OCI-LY3 (cell line): Measurements from ENCODE around the gene SHISA3.

Experiments used
- H2AFZ ChIP-seq: fragments of 200-600, 300-600 bp; shearing (Covaris generic); 2 replicates; pipeline ENCODE4 v1.6.0; 2014; ENCODE audit warnings: antibody characterized with exemption, low read depth, low read length
- H3K27ac ChIP-seq: fragments of 200-600, 300-600 bp; sonication (generic); 2 replicates; pipeline ENCODE4 v1.5.1; 2014; ENCODE audit warnings: mild to moderate bottlenecking, low read length, moderate library complexity, mixed read lengths
- H3K27me3 ChIP-seq: fragments of 200-600, 300-600 bp; sonication (generic); 2 replicates; pipeline ENCODE4 v1.6.1; 2014; ENCODE audit warnings: low read depth, low read length, mixed read lengths
- H3K36me3 ChIP-seq: fragments of 200-600, 300-600 bp; sonication (generic); replicated peaks from 2 replicates; pipeline ENCODE3; 2014; ENCODE audit warnings: low read depth, low read length, mixed read lengths
- H3K4me1 ChIP-seq: fragments of 300-600, 200-600 bp; sonication (generic); 2 replicates; pipeline ENCODE4 v1.6.1; 2014; ENCODE audit warnings: low read length, mixed read lengths
- H3K4me2 ChIP-seq: fragments of 200-600, 300-600 bp; sonication (generic); 2 replicates; pipeline ENCODE4 v1.6.1; 2014; ENCODE audit warnings: low read length, mixed read lengths
- H3K4me3 ChIP-seq: fragments of 300-600, 200-600 bp; sonication (generic); 2 replicates; pipeline ENCODE4 v1.5.1; 2014; ENCODE audit warnings: antibody characterized with exemption, mild to moderate bottlenecking, low read length, moderate library complexity
- H3K79me2 ChIP-seq: fragments of 300-600, 200-600 bp; shearing (Covaris generic); 2 replicates; pipeline ENCODE4 v1.6.1; 2014; ENCODE audit warnings: mild to moderate bottlenecking, low read length, mixed read lengths
- H3K9ac ChIP-seq: fragments of 300-600, 200-600 bp; shearing (Covaris generic); 2 replicates; pipeline ENCODE4 v1.6.0; 2014; ENCODE audit warnings: mild to moderate bottlenecking, low read length, moderate library complexity
- H3K9me3 ChIP-seq: fragments of 200-600, 300-600 bp; shearing (Covaris generic); 2 replicates; pipeline ENCODE4 v1.6.1; 2014; ENCODE audit warnings: low read length, mixed read lengths; ENCODE audit not compliant: insufficient read depth
- H4K20me1 ChIP-seq: fragments of 200-600, 300-600 bp; sonication (generic); 2 replicates; pipeline ENCODE4 v1.6.1; 2016; ENCODE audit warnings: low read length, mixed read lengths; ENCODE audit not compliant: insufficient read depth
- EZH2phosphoT487 ChIP-seq: fragments of 200-600 bp; shearing (Covaris generic); IDR thresholded peaks from 2 replicates; pipeline ENCODE4 v1.6.1; 2018; ENCODE audit warnings: antibody characterized with exemption, mixed run types, low read depth
- TF ChIP-seq, protein P1 (sequence below): fragments of 200-600, 300-600 bp; sonication (generic); IDR thresholded peaks from 2 replicates; pipeline ENCODE4 v1.5.1; 2014; ENCODE audit warnings: antibody characterized with exemption, low read length, low read depth

SHISA3 gene

GRCh38 chr4:42396361-42396751 lies 932 bp upstream of the SHISA3 start:
- Histone ChIP-seq H3K27ac (no peak overlapping the region), H2AFZ (no peak overlapping the region), H3K27me3 (peaks cover 5% of the 10 kb centered on the region; the same call in 1 of the 2 replicates), H3K9me3 (no peaks in the 10 kb centered on the region), H3K4me1 (peaks cover 27% of the 10 kb centered on the region), H3K36me3 (no peaks in the 10 kb centered on the region), H4K20me1 (no peaks in the 10 kb centered on the region), H3K79me2 (peaks cover 23% of the 10 kb centered on the region; the same call in 1 of the 2 replicates), H3K4me2 (peak overlapping the region; percentile 69; the same call in 1 of the 2 replicates), H3K4me3 (peak overlapping the region; percentile 81; the same call in 1 of the 2 replicates), H3K9ac (no peak overlapping the region)
- TF ChIP-seq, protein P1, sequence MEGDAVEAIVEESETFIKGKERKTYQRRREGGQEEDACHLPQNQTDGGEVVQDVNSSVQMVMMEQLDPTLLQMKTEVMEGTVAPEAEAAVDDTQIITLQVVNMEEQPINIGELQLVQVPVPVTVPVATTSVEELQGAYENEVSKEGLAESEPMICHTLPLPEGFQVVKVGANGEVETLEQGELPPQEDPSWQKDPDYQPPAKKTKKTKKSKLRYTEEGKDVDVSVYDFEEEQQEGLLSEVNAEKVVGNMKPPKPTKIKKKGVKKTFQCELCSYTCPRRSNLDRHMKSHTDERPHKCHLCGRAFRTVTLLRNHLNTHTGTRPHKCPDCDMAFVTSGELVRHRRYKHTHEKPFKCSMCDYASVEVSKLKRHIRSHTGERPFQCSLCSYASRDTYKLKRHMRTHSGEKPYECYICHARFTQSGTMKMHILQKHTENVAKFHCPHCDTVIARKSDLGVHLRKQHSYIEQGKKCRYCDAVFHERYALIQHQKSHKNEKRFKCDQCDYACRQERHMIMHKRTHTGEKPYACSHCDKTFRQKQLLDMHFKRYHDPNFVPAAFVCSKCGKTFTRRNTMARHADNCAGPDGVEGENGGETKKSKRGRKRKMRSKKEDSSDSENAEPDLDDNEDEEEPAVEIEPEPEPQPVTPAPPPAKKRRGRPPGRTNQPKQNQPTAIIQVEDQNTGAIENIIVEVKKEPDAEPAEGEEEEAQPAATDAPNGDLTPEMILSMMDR = no peak
- no peak for TF ChIP-seq EZH2phosphoT487

DNA sequence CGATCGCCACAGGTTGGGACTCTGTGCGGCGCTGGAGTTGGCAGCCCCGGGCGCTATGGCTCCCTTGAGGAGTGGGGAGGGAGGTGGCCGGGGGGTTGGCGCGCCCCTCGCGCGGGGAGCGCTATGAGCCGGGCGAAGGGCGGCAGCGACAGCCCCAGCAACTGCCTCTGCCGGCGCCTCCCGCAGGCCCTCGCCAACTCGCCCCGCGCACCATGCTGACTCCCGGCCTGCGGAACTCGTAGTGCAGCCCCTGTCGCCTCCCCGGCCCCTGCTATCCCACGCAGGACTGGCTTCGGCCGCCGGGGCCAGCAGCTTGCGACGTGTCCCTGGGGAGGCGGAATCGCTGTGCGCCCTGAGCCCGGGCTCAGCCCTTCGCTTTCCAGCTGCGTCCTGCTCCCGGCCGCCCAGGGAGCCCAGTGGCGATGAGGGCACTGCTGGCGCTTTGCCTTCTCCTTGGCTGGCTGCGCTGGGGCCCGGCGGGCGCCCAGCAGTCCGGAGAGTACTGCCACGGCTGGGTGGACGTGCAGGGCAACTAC lies 415 bp downstream of the SHISA3 start:
- Histone ChIP-seq H3K4me1 (peaks cover 16% of the 10 kb centered on the region), H2AFZ (peak overlapping the region; percentile 64), H3K79me2 (peaks cover 23% of the 10 kb centered on the region; the same call in 1 of the 2 replicates), H3K9ac (peak overlapping the region; percentile 72), H3K27me3 (peaks cover 5% of the 10 kb centered on the region; the same call in 1 of the 2 replicates), H3K27ac (no peak overlapping the region), H3K4me2 (peak overlapping the region; percentile 69), H3K9me3 (no peaks in the 10 kb centered on the region), H4K20me1 (no peaks in the 10 kb centered on the region), H3K36me3 (peaks cover 2% of the 10 kb centered on the region), H3K4me3 (peak overlapping the region; percentile 81)
- TF ChIP-seq, protein P1 = no peak
- no peak for TF ChIP-seq EZH2phosphoT487

GRCh38 chr4:42398171-42398870 lies 1.0 kb downstream of the SHISA3 start:
- H3K4me3 ChIP-seq = peak overlapping the region; percentile 81
- no peaks in the 10 kb centered on the region for H4K20me1 ChIP-seq
- H3K4me2 ChIP-seq = peak overlapping the region; percentile 69
- peaks cover 5% of the 10 kb centered on the region; the same call in 1 of the 2 replicates for H3K27me3 ChIP-seq
- H2AFZ ChIP-seq = peak overlapping the region; percentile 64
- H3K9me3 ChIP-seq = no peaks in the 10 kb centered on the region
- peaks cover 23% of the 10 kb centered on the region; the same call in 1 of the 2 replicates for H3K79me2 ChIP-seq
- peaks cover 7% of the 10 kb centered on the region for H3K36me3 ChIP-seq
- peaks cover 15% of the 10 kb centered on the region for H3K4me1 ChIP-seq
- TF ChIP-seq EZH2phosphoT487 = no peak
- TF ChIP-seq, protein P1 = peak; percentile 15; the same call in 1 of the 2 replicates
- no peak overlapping the region for H3K27ac ChIP-seq
- H3K9ac ChIP-seq = peak overlapping the region; percentile 72

DNA sequence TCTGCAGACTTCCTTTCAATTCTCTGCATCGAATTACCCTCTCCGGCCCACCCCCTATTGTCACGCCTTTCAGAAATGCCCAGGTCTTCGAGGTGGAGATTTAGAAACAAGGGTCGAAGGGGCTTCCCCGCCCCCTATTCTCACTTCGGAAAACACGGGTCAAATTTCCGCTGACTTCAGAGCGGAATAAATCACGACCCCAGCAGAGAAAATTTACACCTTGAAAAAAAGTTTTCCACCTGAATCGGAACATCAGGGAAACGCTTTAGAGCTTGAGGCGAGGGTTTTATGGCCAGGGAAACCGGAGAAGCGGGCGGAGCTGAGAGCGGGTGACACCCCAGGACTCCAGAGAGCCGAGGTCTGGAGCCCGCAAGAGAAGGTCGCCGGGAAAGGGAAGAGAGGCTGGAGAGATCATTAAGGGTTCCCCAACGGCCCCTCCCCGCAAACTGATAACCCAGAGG lies 1.6 kb downstream of the SHISA3 start:
- Histone ChIP-seq H3K4me3 (peak overlapping the region; percentile 81), H4K20me1 (no peaks in the 10 kb centered on the region), H3K9ac (peak overlapping the region; percentile 72), H3K4me1 (peaks cover 15% of the 10 kb centered on the region), H3K36me3 (peaks cover 12% of the 10 kb centered on the region), H3K27ac (no peak overlapping the region), H3K79me2 (peaks cover 23% of the 10 kb centered on the region; the same call in 1 of the 2 replicates), H2AFZ (peak overlapping the region; percentile 64), H3K4me2 (peak overlapping the region; percentile 69), H3K27me3 (peaks cover 5% of the 10 kb centered on the region; the same call in 1 of the 2 replicates), H3K9me3 (no peaks in the 10 kb centered on the region)
- TF ChIP-seq, protein P1 = no peak
- TF ChIP-seq EZH2phosphoT487 = no peak
